H54 (cell line): Measurements from ENCODE around the gene SUFU.

ENCODE experiments used
- DNase-seq: peaks from one replicate; pipeline ENCODE4 v3.0.0; 2011; ENCODE audit warnings: low spot score, mixed read lengths; ENCODE audit not compliant: insufficient read length
- FAIRE-seq: peaks from 3 replicates; lab custom pipeline; 2011; peaks lifted over from hg19 to GRCh38; lab: Jason Lieb, UNC
- POLR2A ChIP-seq: IDR thresholded peaks from 2 replicates; pipeline ENCODE4 v1.6.1; 2011; ENCODE audit warnings: low read depth, mild to moderate bottlenecking, low read length

Gene SUFU

DNA sequence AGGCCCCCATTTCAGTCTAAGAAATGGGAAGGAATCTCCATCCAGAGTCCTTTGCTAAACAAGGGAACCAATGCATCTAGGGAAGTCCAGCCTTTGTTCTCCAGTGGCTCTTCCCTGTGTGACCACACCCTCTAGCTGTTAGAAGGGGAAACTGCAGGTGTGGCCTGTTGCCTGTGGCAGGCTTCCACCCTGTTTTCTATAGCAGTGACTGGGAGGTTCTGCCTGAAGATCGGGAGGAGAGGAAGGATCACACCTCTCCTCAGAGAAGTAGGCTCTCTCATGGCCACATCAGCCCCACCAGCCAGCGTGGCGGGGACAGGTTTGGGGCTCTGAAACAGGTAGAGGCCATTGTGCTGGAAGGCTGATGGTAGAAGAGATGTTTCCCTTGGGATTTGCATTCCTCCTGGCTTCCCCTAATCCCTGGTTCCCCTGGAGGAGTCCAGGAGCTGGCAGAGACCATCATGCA, 92.8 kb downstream of the SUFU start:
- DNase-seq (peak; percentile 65), FAIRE-seq (no peak)
- TF ChIP-seq POLR2A: no peak

DNA sequence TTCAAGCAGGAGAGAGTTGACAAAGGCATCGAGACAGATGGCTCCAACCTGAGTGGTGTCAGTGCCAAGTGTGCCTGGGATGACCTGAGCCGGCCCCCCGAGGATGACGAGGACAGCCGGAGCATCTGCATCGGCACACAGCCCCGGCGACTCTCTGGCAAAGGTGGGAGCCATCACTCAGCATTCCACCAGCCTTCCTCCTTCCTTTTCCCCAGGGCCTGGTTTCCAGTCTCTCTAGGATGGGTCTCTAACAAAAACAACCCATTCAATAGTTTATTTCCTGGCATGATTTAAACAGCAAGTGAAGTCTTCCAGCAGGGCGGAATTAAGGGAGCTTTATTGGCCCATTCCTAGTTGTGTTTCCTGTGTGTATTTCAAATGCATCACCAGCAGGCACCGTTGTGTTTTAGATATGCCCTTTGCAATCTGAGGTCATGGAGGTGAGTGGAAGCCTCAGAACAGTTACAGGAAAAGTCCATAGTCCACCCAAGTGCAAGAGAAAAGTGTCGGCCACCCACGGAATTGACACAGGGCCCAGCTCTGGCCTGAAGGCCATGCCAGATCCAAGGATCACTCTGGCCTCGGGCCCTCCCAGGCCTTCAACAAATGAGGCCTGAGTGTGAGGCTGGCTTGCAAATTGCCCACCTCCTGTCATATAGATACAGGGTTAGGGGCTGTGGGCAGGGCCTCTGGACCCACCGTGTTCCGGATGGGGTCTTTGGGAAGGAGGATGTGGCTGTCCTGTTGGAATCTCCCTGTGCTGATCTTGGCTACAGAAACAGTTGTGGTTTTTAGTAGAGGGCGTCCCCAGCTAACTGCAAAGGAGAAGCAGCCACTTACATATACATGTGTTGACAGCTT, 93.6 kb downstream of the SUFU start:
- TF ChIP-seq POLR2A: no peak
- DNase-seq: no peak
- FAIRE-seq: no peak

DNA sequence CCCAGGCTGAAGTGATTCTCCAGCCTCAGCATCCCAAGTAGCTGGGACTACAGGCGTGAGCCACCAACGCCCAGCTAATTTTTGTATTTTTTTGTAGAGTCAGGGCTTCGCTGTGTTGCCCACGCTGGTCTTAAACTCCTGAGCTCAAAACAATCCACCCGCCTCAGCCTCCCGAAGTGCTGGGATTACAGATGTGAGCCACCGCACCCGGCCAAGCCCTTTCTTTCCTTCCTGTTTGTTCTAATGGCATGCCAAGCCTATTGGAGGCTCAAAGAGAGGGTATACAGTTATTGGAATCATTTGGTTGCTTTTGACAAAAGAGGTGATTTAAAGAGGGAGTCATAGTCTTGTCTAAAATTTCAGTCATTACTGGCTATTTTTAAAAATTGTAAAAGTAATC, 94.5 kb downstream of the SUFU start:
- TF ChIP-seq POLR2A: no peak
- FAIRE-seq (no peak), DNase-seq (no peak)

DNA sequence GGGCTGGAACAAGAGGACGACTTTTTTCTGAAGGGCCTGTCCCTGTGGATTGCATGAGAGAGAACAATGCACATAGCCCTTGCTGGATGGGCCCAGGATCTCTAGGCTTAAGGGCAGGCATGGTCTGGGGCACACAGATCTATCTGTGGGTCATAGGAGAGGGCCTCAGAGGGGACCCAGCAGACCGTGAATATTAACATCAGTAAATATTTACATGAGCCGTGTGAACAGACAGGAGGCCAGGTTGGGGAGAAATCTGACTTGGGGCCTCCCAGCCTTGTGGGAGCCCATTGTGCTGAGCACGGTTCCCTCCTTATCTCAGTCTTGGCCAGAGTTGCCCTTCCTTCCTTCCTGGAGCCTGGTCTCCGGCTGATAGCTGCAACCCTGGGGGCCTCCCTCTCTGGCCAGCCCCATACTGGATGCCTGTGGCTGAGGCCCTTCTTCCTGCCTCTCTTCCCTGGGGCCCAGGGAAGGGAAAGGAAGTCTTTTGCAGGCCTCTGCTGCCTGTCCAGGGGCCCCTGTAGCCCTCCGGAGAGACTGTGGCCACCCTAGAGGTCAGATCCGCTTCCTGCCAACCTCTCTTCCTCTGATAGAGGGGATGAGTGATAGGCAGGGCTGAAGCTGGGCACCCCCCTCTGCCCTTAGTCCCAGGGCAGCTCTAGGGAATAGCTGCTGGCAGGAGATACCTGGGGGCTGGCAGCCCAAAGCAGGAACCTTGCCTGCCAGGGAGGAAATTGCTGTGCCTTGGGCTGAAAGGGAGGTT, 96.0 kb downstream of the SUFU start:
- DNase-seq (no peak), FAIRE-seq (no peak)
- TF ChIP-seq POLR2A: no peak

DNA sequence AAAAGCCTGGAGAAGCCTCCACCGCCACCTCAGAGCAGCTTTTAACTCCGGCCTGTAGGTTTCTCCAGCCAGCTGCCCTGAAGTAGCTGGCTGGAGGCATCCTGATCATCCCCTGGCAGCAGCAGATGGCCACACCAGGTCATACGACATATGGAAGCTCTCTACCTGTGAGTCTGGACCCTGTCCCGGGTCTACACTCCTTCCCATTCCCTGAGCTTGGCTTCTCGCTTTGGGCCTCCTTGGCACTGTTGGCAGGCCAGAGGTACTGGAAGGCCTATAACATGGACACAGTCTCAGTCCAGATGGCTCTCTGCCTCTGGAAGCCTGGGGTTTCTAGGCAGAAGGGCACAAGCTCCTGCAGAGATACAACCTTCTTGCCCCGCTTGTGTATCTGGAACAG, 97.0 kb downstream of the SUFU start:
- FAIRE-seq: no peak

DNA sequence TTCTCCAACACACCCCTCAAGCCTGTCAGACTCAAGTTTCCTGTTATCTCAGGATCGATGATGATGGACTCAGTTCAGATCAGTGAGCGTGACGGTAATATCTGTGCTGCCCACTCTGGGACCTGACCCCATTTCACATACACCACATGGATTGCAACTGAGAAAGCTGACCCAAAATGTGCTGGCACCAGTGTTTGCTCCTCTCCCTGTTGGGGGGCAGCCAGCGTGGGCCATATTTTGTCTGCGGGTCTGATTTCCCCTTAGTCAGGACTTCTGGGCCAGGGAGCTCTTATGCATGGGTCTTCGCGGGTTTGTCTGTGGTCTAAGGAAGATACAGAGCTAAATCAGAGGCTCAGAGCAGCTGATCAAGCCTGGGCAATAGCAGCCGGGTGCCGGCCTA, 97.9 kb downstream of the SUFU start:
- no peak for DNase-seq
- no peak for TF ChIP-seq POLR2A
- FAIRE-seq: no peak

More for the DNA sequence above, 97.0 kb downstream of the SUFU start:
- DNase-seq: no peak
- no peak for TF ChIP-seq POLR2A

DNA sequence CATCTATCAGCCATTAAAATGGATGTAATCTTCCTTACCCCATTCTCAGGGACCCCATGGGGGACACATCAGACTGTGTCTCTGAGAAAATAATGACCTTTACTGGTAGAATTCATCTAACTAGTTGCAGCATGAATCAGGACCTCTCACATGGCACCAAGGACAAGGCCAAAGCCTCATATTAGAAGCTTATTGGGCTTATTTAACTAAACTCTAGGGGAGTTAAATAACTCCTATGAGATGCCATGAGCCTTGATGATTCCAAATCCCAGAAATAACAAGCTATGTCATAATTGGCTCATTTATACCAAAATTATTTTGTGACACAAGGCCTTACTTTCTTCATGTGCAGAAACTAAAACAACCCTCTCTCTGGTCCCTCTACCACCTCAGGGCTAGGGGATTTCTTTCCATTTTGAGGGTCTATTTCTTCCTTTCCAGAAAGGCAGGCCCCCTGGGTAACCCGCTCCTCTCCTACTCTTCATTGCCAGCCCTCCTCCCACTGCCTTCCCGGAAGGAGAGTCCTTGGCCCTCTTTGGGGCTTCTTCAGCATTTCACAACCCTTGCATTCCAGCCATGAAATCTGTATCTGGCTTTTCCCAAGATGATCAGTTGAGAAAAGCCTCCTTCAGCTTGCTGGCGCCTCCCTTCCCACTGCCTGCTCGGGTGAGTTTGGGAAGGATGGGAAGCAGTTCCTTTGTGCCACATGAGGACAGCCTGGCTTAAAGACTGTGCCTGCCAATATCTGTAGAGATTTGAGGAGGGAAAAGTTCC, 98.7 kb downstream of the SUFU start:
- TF ChIP-seq POLR2A: no peak
- FAIRE-seq (no peak), DNase-seq (no peak)

DNA sequence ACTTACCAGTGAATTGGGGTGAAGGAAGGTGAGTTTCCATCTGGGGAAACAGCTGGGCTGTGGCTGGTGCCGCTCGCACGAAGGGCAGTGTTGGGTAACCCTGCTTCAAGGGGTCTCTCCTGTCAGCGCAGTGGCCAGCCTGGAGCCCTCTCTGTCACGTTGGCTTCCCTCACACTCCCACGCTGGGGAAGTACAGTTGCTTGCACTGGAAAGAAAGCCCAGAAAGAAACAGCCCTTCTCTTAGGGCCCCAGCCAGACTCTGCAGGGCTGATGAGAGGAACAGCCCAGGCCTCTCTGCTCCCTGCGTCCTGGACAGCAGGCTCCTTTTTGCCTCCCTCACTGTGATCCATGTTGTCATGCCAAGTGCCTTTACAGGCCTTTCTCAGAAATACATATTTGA, 100.2 kb downstream of the SUFU start:
- no peak for TF ChIP-seq POLR2A
- FAIRE-seq (no peak), DNase-seq (no peak)

DNA sequence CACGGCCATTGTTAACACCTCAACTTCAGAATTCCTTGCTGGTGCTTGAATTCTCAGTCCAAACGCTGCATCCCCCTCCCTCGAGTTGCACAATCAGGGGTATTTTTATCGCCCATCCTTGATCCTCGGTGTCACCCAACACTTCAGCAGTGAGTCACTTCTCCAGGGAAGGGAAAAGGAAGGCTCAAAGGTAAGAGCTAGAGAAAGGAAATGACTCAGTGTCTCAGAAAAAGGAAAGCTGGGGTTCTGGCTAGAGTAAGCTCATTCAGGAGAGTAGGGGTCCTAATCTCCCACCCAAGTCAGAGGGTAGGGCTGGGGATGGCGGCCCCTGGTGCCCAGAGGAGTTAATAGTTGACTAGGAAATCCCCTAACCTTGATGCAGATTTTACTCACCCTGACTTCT, 100.7 kb downstream of the SUFU start:
- no peak for TF ChIP-seq POLR2A
- DNase-seq: peak; percentile 85
- FAIRE-seq: peak; percentile 43

DNA sequence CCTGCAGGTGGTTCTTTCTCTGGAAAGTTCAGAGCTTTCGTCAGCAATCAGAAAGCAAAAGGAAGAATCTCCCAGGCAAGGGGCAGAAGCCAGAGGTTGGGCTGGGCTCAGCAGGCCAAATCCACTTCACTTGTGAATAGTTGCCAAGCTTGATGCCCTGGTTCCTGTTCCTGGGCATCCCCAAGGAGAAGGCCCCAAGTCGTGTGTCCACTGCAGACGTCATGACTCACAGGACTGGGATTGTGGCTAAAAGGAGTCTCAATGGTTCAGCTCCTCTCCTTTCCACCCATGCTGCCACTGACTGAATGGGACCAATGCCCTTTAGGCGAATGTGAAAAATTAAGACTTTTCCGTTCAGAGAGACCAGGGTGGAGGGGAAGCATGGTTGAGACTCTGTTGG, 101.9 kb downstream of the SUFU start:
- DNase-seq (no peak), FAIRE-seq (no peak)
- no peak for TF ChIP-seq POLR2A

DNA sequence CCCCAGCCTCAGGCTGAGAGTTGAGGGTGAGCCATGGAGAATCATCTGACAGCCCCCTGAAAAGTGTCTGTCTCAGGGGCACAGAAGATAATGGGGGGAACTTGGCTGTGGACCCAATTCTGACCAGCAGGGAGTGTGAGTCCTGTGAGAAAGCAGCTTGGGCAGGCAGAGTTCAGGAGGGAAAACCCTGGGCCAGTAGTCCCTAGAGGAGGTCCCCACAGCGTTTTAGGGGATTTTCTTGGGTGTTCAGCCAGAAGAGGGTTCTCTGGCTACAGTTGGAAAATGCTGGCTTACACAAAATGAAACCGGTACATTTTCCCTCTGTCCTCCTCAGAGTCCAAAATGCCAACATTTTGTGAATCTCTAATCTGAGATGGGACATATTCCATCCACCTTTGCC, 104.7 kb downstream of the SUFU start:
- no peak for TF ChIP-seq POLR2A
- DNase-seq: no peak
- FAIRE-seq: no peak

DNA sequence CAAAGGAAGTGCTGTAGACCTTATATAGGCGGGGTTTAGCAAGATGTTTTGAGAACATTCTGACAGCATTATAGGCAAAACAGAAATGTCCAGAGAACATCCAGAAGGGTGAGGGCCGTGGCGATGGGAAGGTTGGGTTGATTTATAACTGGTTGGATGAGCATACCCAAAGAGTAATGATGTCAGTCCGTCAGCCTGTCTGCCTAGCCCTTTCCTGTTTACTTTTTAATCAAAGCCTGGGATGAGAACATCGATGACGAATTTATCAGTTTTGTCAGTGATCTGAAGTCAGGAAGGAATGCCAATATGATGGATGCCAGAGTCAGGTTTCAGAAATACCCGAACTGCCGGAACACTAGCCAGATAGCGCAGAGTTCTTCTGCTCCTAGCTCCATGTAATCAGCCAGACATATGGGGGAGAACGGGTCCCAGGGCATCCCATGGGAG, 106.7 kb downstream of the SUFU start:
- DNase-seq: no peak
- TF ChIP-seq POLR2A: no peak
- FAIRE-seq: no peak

DNA sequence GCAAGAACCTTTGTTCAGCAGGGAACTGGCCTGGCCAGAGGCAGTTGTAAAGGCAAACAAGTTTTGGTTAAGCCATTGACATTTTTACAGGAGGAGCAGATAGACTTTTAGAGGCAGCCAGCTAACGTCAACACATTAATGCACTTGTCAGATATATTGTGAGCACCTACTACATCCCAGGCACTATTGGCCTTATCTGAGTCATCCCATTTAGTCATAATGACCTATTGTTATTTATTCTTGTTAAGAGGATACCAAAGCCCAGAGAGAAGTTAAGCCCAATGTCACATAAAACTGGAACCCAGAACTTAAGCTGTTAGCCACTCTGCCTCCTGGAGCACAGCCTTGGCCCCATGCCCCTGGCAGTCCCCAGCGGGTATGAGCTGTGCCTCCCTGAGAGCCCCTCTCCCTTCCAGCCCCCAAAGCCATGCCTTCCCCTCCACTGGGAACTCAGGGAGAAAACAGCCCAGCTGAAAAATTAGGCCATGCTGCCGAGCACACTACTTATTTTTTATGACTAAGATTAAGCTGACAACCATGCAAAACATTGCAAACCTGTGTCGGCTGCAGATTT, 107.8 kb downstream of the SUFU start:
- FAIRE-seq (peak; percentile 6), DNase-seq (peak; percentile 53)
- no peak for TF ChIP-seq POLR2A

DNA sequence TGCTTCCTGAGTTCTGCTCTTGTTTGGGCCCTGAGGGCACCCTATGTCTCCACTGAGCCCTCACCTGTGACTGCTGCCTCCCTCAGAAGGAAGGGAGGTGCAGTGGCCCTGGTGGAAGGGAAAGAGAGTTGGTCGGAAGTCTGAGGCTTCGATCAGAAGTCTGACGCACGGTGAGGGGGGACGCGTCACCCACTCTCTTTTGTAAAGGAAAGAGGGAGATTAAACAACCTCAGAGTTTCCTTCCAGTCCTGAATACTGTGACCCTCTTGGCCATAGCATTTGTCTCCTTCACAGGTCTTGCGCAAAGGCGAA, 109.1 kb downstream of the SUFU start:
- no peak for FAIRE-seq
- DNase-seq: no peak

More for the DNA sequence above, 109.1 kb downstream of the SUFU start:
- no peak for TF ChIP-seq POLR2A
